HEK293 (cell line): ENCODE data around the gene ATP2A2.

Experiments used
- CTCF ChIA-PET: fragments of 350-600 bp; formaldehyde crosslinking; extraction: SDS; loops from one replicate; lab custom pipeline; 2021; ENCODE audit warnings: antibody characterized with exemption; lab: Yijun Ruan, JAX
- POLR2A ChIA-PET: fragments of 300-600 bp; formaldehyde crosslinking; extraction: SDS; loops from one replicate; lab custom pipeline; 2020; ENCODE audit warnings: antibody characterized with exemption, inconsistent platforms; lab: Yijun Ruan, JAX
- H3K27ac ChIP-seq: fragments of 200-500 bp; sonication (Bioruptor generic); 2 replicates; pipeline ENCODE4 v1.5.1; 2014; ENCODE audit warnings: low read depth, low read length, control low read depth, inconsistent platforms; ENCODE audit errors: extremely low read depth
- H3K36me3 ChIP-seq, 2 experiments: fragments of 200-500 bp in 1 of 2; sonication (Bioruptor generic) in 1 of 2; 1 replicate in 1 of 2; 2 replicates in 1 of 2; pipeline ENCODE4 v1.5.1; 2014 to 2017; ENCODE audit warnings: inconsistent platforms in 2 of 2, low read length in 2 of 2; ENCODE audit not compliant: control insufficient read depth in 2 of 2, insufficient read depth in 1 of 2
- H3K4me1 ChIP-seq: fragments of 200-500 bp; sonication (Bioruptor generic); 2 replicates; pipeline ENCODE4 v1.5.1; 2014; ENCODE audit warnings: mild to moderate bottlenecking, low read length, inconsistent platforms; ENCODE audit not compliant: control insufficient read depth, insufficient read depth
- H3K4me3 ChIP-seq: 2 replicates; pipeline ENCODE4 v1.5.1; 2011; ENCODE audit warnings: low read depth, mild to moderate bottlenecking, control low read depth, low read length, moderate library complexity
- H3K9me3 ChIP-seq: fragments of 200-500 bp; sonication (Bioruptor generic); 2 replicates; pipeline ENCODE4 v1.5.1; 2014; ENCODE audit warnings: low read depth, low read length, inconsistent platforms; ENCODE audit not compliant: control insufficient read depth, insufficient read depth
- GLI2 ChIP-seq: fragments of 450-650 bp; formaldehyde crosslinking; IDR thresholded peaks from 2 replicates; pipeline ENCODE4; 2017; ENCODE audit warnings: missing biosample characterization, missing genetic modification characterization, low read depth, borderline replicate concordance
- HOXD13 ChIP-seq: sonication (generic); formaldehyde crosslinking; IDR thresholded peaks from 2 replicates; pipeline ENCODE4 v1.8.0; 2022; ENCODE audit warnings: missing genetic modification reagents, borderline replicate concordance
- PRDM1 ChIP-seq: fragments of 450-650 bp; formaldehyde crosslinking; IDR thresholded peaks from 2 replicates; pipeline ENCODE4; 2016; ENCODE audit warnings: missing biosample characterization, missing genetic modification characterization
- RBAK ChIP-seq: fragments of 450-650 bp; formaldehyde crosslinking; IDR thresholded peaks from 2 replicates; pipeline ENCODE4 v1.5.1; 2016; ENCODE audit warnings: missing biosample characterization, missing genetic modification characterization
- REPIN1 ChIP-seq: fragments of 450-650 bp; formaldehyde crosslinking; IDR thresholded peaks from 2 replicates; pipeline ENCODE4 v1.5.1; 2017; ENCODE audit warnings: missing biosample characterization, missing genetic modification characterization, low read depth
- SP7 ChIP-seq: fragments of 450-650 bp; formaldehyde crosslinking; IDR thresholded peaks from 2 replicates; pipeline ENCODE4 v1.5.1; 2016; ENCODE audit warnings: missing biosample characterization, missing genetic modification characterization
- TSHZ1 ChIP-seq: fragments of 450-650 bp; formaldehyde crosslinking; IDR thresholded peaks from 2 replicates; pipeline ENCODE4 v1.5.1; 2016; ENCODE audit warnings: missing biosample characterization, missing genetic modification characterization, borderline replicate concordance
- WT1 ChIP-seq: fragments of 450-650 bp; formaldehyde crosslinking; IDR thresholded peaks from 2 replicates; pipeline ENCODE4 v1.5.1; 2016; ENCODE audit warnings: missing biosample characterization, missing genetic modification characterization
- ZBTB17 ChIP-seq: fragments of 450-650 bp; formaldehyde crosslinking; IDR thresholded peaks from 2 replicates; pipeline ENCODE4 v1.5.1; 2016; ENCODE audit warnings: missing biosample characterization, missing genetic modification characterization
- ZBTB7A ChIP-seq: fragments of 450-650 bp; formaldehyde crosslinking; IDR thresholded peaks from 2 replicates; pipeline ENCODE4 v1.5.1; 2016; ENCODE audit warnings: low read depth, missing biosample characterization, missing genetic modification characterization
- ZFP37 ChIP-seq: fragments of 450-650 bp; formaldehyde crosslinking; IDR thresholded peaks from 2 replicates; pipeline ENCODE4 v1.5.1; 2016; ENCODE audit warnings: missing biosample characterization, missing genetic modification characterization
- ZFP41 ChIP-seq: fragments of 450-650 bp; formaldehyde crosslinking; IDR thresholded peaks from 2 replicates; pipeline ENCODE4 v1.5.1; 2016; ENCODE audit warnings: missing biosample characterization, missing genetic modification characterization, borderline replicate concordance
- ZNF132 ChIP-seq: fragments of 450-650 bp; formaldehyde crosslinking; IDR thresholded peaks from 2 replicates; pipeline ENCODE4 v1.5.1; 2017; ENCODE audit warnings: missing biosample characterization, missing genetic modification characterization, borderline replicate concordance
- ZNF133 ChIP-seq: fragments of 450-650 bp; formaldehyde crosslinking; IDR thresholded peaks from 2 replicates; pipeline ENCODE4 v1.5.1; 2016; ENCODE audit warnings: missing biosample characterization, missing genetic modification characterization
- ZNF341 ChIP-seq: fragments of 450-650 bp; formaldehyde crosslinking; IDR thresholded peaks from 2 replicates; pipeline ENCODE4; 2016; ENCODE audit warnings: low read depth, missing biosample characterization, missing genetic modification characterization
- ZNF362 ChIP-seq: fragments of 450-650 bp; formaldehyde crosslinking; IDR thresholded peaks from 2 replicates; pipeline ENCODE4 v1.5.1; 2016; ENCODE audit warnings: missing biosample characterization, missing genetic modification characterization
- ZNF510 ChIP-seq: fragments of 450-650 bp; formaldehyde crosslinking; IDR thresholded peaks from 2 replicates; pipeline ENCODE4 v1.5.1; 2018; ENCODE audit warnings: mild to moderate bottlenecking, missing genetic modification characterization, missing biosample characterization; ENCODE audit not compliant: insufficient replicate concordance
- ZNF521 ChIP-seq: fragments of 450-650 bp; formaldehyde crosslinking; IDR thresholded peaks from 2 replicates; pipeline ENCODE4 v1.5.1; 2017; ENCODE audit warnings: missing biosample characterization, mild to moderate bottlenecking, missing genetic modification characterization
- ZNF600 ChIP-seq: fragments of 450-650 bp; formaldehyde crosslinking; IDR thresholded peaks from 2 replicates; pipeline ENCODE4 v1.5.1; 2016; ENCODE audit warnings: missing biosample characterization, missing genetic modification characterization
- ZNF621 ChIP-seq: fragments of 450-650 bp; formaldehyde crosslinking; IDR thresholded peaks from 2 replicates; pipeline ENCODE4 v1.5.1; 2017; ENCODE audit warnings: missing biosample characterization, missing genetic modification characterization
- ZNF645 ChIP-seq: fragments of 450-650 bp; formaldehyde crosslinking; IDR thresholded peaks from 2 replicates; pipeline ENCODE4; 2016; ENCODE audit warnings: missing biosample characterization, missing genetic modification characterization
- ZNF654 ChIP-seq: fragments of 450-650 bp; formaldehyde crosslinking; IDR thresholded peaks from 2 replicates; pipeline ENCODE4 v1.5.1; 2016; ENCODE audit warnings: low read depth, missing biosample characterization, missing genetic modification characterization
- ZNF704 ChIP-seq: fragments of 450-650 bp; formaldehyde crosslinking; IDR thresholded peaks from 2 replicates; pipeline ENCODE4 v1.5.1; 2016; ENCODE audit warnings: missing biosample characterization, missing genetic modification characterization
- ZNF792 ChIP-seq: fragments of 450-650 bp; formaldehyde crosslinking; IDR thresholded peaks from 2 replicates; pipeline ENCODE4 v1.5.1; 2016; ENCODE audit warnings: missing biosample characterization, missing genetic modification characterization

Gene ATP2A2

GRCh38 chr12:110311903-110312302, 30.9 kb downstream of the ATP2A2 start:
- Histone ChIP-seq H3K27ac (no peak overlapping the region), H3K36me3 (peaks cover 21 to 39% of the 10 kb centered on the region in 2 experiments), H3K4me1 (peaks cover 2% of the 10 kb centered on the region; the same call in 1 of the 2 replicates), H3K4me3 (no peak overlapping the region), H3K9me3 (no peaks in the 10 kb centered on the region)
- POLR2A ChIA-PET: interaction anchor here (0.6 kb wide), 1 partner anchor 11 kb away, joined by 3 read pairs; no protein-coding TSS in a partner anchor
- CTCF ChIA-PET: interaction anchor here (0.8 kb wide), 1 partner anchor 120 kb away, joined by 4 read pairs; no protein-coding TSS in a partner anchor
- TF ChIP-seq ZNF362 (tag by site-specific recombination) (no peak), TSHZ1 (no peak), ZNF600 (tag by site-specific recombination) (no peak), REPIN1 (tag by site-specific recombination) (no peak), ZBTB17 (no peak), RBAK (tag by site-specific recombination) (no peak), ZNF645 (tag by site-specific recombination) (no peak)

GRCh38 chr12:110312581-110313360, 31.7 kb downstream of the ATP2A2 start:
- peaks cover 23 to 33% of the 10 kb centered on the region in 2 experiments for H3K36me3 ChIP-seq
- H3K9me3 ChIP-seq: no peaks in the 10 kb centered on the region
- H3K4me3 ChIP-seq: no peak overlapping the region
- TF ChIP-seq ZNF133 (tag by site-specific recombination): no peak
- no peak overlapping the region for H3K27ac ChIP-seq
- H3K4me1 ChIP-seq: peaks cover 2% of the 10 kb centered on the region; the same call in 1 of the 2 replicates
- POLR2A ChIA-PET: interaction anchor here (0.6 kb wide), 1 partner anchor 12 kb away, joined by 3 read pairs; no protein-coding TSS in a partner anchor
- CTCF ChIA-PET: interaction anchor here (0.8 kb wide), 1 partner anchor 119 kb away, joined by 4 read pairs; no protein-coding TSS in a partner anchor

GRCh38 chr12:110314308-110314707, 33.3 kb downstream of the ATP2A2 start:
- CTCF ChIA-PET: interaction anchor here (0.6 kb wide), 1 partner anchor 619 kb away, joined by 3 read pairs; no protein-coding TSS in a partner anchor
- H3K27ac ChIP-seq: no peak overlapping the region
- POLR2A ChIA-PET: no interaction called here
- no peak overlapping the region for H3K4me3 ChIP-seq
- peaks cover 15 to 28% of the 10 kb centered on the region in 2 experiments; a peak in 2 of 3 replicates for H3K36me3 ChIP-seq
- no peaks in the 10 kb centered on the region for H3K9me3 ChIP-seq
- no peaks in the 10 kb centered on the region for H3K4me1 ChIP-seq
- TF ChIP-seq ZFP41 (tag by site-specific recombination) (no peak), WT1 (tag by site-specific recombination) (peak; percentile 87; the same call in 1 of the 2 replicates), GLI2 (tag by site-specific recombination) (no peak), ZNF704 (tag by site-specific recombination) (no peak), ZNF792 (tag by site-specific recombination) (no peak), ZBTB7A (tag by site-specific recombination) (no peak), ZNF510 (tag by site-specific recombination) (no peak), ZNF341 (tag by site-specific recombination) (peak; percentile 48), PRDM1 (peak; percentile 34; the same call in 1 of the 2 replicates), SP7 (tag by site-specific recombination) (peak; percentile 38; the same call in 1 of the 2 replicates), HOXD13 (CRISPR knock-in tag) (no peak), ZNF521 (no peak), ZNF132 (tag by site-specific recombination) (no peak), ZNF621 (tag by site-specific recombination) (no peak), ZNF654 (tag by site-specific recombination) (0 out of 2 replicates have a peak, but pooled peaks have one; percentile 2), ZFP37 (tag by site-specific recombination) (no peak)
